ENCODE data around the gene SETBP1. TPM values are rescaled to one million over a fixed set of nuclear protein-coding genes. Genes with fewer than 3 reads are reported as not detected.

The SETBP1 gene
- total RNA-seq, 1 donor from 2014 or later, result 72.8 TPM

GRCh38 chr18:44921974-44922373 is 241.3 kb downstream of the SETBP1 start:
- Mint-ChIP-seq H3K27me3 (no peaks in the 10 kb centered on the region), H3K36me3 (ENCODE audit: low read depth) (peaks cover 24% of the 10 kb centered on the region), H3K9me3 (no peaks in the 10 kb centered on the region), H3K27ac (no peak overlapping the region), H3K4me1 (peaks cover 35% of the 10 kb centered on the region), H3K4me3 (no peak overlapping the region)
- ATAC-seq (ENCODE audit: low read depth) (no peak), DNase-seq (no peak)
- intact Hi-C loops (cut with micrococcal nuclease), result no loop called here
- POLR2A ChIA-PET, result no interaction called here
- CTCF ChIA-PET, result no interaction called here
- no peak for TF ChIP-seq CTCF (IDR thresholded peaks at IDR 0.05)

- no peak for TF ChIP-seq CTCF (IDR thresholded peaks at IDR 0.05)
- CTCF ChIA-PET, result interaction anchor here (1.0 kb wide), 1 partner anchor 290 kb away, joined by 3 read pairs; no protein-coding TSS in a partner anchor
- intact Hi-C loops (cut with micrococcal nuclease), result no loop called here
Observed at GRCh38 chr18:44922968-44923367, 242.3 kb downstream of the SETBP1 start.

GRCh38 chr18:44924785-44925499 is 244.3 kb downstream of the SETBP1 start:
- intact Hi-C loops (cut with micrococcal nuclease), result no loop called here
- Mint-ChIP-seq H3K27me3 (no peaks in the 10 kb centered on the region), H3K27ac (no peak overlapping the region), H3K36me3 (ENCODE audit: low read depth) (peaks cover 17% of the 10 kb centered on the region), H3K4me3 (no peak overlapping the region), H3K4me1 (peaks cover 26% of the 10 kb centered on the region), H3K9me3 (no peaks in the 10 kb centered on the region)
- no peak for TF ChIP-seq CTCF (IDR thresholded peaks at IDR 0.05)
- POLR2A ChIA-PET, result interaction anchor here (0.6 to 0.9 kb wide), 5 partner anchors 19 to 1649 kb away, joined by 4 to 11 read pairs (median 5); no protein-coding TSS in a partner anchor
- CTCF ChIA-PET, result no interaction called here
- no peak for DNase-seq
- ATAC-seq (ENCODE audit: low read depth), result no peak

More at GRCh38 chr18:44922968-44923367, 242.3 kb downstream of the SETBP1 start:
- Mint-ChIP-seq H3K4me3 (no peak overlapping the region), H3K27ac (no peak overlapping the region), H3K9me3 (no peaks in the 10 kb centered on the region), H3K27me3 (no peaks in the 10 kb centered on the region), H3K36me3 (ENCODE audit: low read depth) (peaks cover 26% of the 10 kb centered on the region), H3K4me1 (peaks cover 27% of the 10 kb centered on the region)
- DNase-seq (no peak), ATAC-seq (ENCODE audit: low read depth) (peak; percentile 10)
- POLR2A ChIA-PET, result interaction anchor here (1.2 to 1.4 kb wide), 3 partner anchors 12 to 28 kb away, joined by 3 to 4 read pairs (median 3); no protein-coding TSS in a partner anchor

DNA sequence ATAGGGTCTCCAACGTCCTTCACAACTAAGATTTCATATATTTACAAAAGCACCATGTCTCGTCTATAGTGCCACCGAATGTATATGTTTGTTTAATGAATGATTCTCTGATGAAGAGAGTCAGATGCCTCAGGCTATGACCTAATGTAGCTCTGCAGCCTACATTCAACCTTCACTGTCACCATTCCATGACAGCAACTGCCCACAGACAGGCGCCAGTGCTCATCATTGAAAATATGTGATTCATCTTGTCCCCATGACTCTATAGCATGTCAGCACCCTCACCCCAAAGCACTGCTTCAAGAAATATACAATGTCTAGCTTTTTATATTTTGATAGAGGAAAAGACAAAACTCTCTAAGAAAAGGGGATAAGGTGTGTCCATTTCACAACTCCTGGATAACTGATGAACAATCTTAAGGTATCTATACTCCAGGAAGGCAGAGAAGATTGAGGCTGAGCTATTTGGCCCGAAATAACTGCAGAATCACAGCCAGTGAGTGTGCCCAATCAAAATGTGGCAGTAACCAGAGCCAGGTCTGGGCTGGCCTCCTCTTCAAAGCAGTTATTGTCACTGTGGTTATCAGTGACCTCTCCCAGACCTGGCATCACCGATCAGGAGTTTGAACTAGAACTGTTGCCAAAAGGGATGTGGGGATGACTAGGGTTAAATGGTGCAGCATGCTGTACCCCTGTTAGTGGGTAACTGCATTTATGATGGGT is 246.6 kb downstream of the SETBP1 start:
- no peak for TF ChIP-seq CTCF (IDR thresholded peaks at IDR 0.05)
- peaks cover 32% of the 10 kb centered on the region for H3K36me3 Mint-ChIP-seq (ENCODE audit: low read depth)
- no peaks in the 10 kb centered on the region for H3K27me3 Mint-ChIP-seq
- DNase-seq (no peak), ATAC-seq (ENCODE audit: low read depth) (no peak)
- peaks cover 19% of the 10 kb centered on the region for H3K4me1 Mint-ChIP-seq
- CTCF ChIA-PET, result interaction anchor here (1.1 kb wide), 1 partner anchor 285 kb away, joined by 3 read pairs; no protein-coding TSS in a partner anchor
- intact Hi-C loops (cut with micrococcal nuclease), result no loop called here
- no peak overlapping the region for H3K4me3 Mint-ChIP-seq
- H3K27ac Mint-ChIP-seq, result no peak overlapping the region
- POLR2A ChIA-PET, result no interaction called here
- peaks cover 5% of the 10 kb centered on the region for H3K9me3 Mint-ChIP-seq

- TF ChIP-seq CTCF (IDR thresholded peaks at IDR 0.05), result no peak
- CTCF ChIA-PET, result interaction anchor here (1.3 kb wide), 1 partner anchor 278 kb away, joined by 3 read pairs; no protein-coding TSS in a partner anchor
- Mint-ChIP-seq H3K9me3 (peaks cover 5% of the 10 kb centered on the region), H3K27ac (no peak overlapping the region), H3K36me3 (ENCODE audit: low read depth) (peaks cover 66% of the 10 kb centered on the region), H3K27me3 (no peaks in the 10 kb centered on the region), H3K4me3 (no peak overlapping the region), H3K4me1 (peaks cover 25% of the 10 kb centered on the region)
- POLR2A ChIA-PET, result interaction anchor here (1.1 kb wide), 1 partner anchor 11 kb away, joined by 3 read pairs; no protein-coding TSS in a partner anchor
- DNase-seq (no peak), ATAC-seq (ENCODE audit: low read depth) (no peak)
- intact Hi-C loops (cut with micrococcal nuclease), result no loop called here
Observed at GRCh38 chr18:44934901-44935300, 254.2 kb downstream of the SETBP1 start.
